Ecto neural progenitor cell (in vitro differentiated cells): Measurements from ENCODE around the gene FBN2.
"Not testable (repeated sequence)": the region's sequence is repeated elsewhere in the genome, so short reads cannot be mapped to it uniquely, and the experiment has no call there.

Experiments used
- DNase-seq: peaks from one replicate; pipeline ENCODE4 v3.0.0-alpha.2; 2018; ENCODE audit warnings: low spot score

FBN2 gene

DNA sequence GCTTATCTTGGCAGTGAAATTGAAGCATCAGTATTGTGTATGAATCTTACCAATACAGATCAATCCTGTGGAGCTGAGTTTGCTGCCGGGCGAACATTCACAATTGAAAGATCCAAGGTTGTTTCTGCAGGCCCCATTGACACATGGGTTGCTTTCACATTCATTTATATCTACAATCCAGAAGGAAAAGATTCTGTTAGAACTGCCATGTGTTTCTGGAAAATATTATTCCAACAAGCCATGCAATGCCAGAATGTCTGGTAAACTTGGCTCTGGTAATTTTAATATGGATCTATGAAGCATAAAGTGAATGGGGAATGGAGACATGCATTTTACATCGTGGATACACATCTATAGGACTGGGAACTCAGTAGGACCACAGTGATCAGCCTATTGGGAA, 180.8 kb downstream of the FBN2 start:
- no peak for DNase-seq

DNA sequence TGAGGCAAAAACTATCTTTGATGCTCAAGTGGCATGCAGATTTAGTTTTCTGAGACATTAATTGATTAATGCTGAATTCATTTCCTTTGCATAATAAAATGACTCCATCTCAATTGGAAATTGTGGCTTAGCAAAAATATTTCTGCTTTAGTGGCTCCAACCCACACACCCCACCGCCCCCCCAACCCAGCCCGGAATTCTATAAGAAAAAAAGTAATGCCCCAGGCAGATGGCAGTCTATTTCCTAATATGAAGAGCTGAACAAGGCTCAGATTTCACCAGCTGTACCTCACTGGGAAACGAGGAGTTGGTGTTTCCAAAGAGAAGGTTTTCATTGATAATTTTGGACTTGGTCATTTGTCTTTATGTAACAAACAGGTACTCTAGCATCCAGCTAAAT, 182.1 kb downstream of the FBN2 start:
- no peak for DNase-seq

DNA sequence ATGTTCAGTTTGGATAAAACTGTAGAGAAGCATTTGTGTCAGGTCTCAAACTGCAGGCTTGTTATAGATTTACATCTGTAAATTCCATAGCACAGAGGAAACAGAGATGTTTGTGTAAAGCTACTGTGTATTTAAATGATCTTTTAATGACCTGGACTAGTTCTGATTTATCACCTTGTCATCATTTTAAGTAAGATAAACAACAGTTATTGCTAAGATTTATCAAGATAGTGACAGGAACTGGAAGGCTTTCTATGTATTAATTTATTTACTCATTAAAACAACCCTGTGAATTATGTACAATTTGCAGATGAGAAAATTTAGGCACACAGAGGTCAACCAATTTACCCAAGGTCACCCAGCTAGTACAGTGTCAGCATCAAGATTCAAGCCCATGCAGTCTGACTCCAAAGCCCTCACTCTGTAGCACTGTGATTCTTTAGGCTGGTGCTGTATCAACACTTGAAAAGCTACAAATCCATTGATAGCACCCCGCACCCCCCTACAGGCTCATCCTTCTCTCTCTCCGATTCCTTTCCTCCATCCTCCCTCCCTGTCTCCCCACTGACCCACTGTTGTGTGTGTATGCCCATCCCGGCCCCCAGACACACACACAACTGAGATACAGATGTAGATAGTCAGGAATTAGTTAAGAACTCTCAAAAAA, 184.5 kb downstream of the FBN2 start:
- DNase-seq, result no peak

DNA sequence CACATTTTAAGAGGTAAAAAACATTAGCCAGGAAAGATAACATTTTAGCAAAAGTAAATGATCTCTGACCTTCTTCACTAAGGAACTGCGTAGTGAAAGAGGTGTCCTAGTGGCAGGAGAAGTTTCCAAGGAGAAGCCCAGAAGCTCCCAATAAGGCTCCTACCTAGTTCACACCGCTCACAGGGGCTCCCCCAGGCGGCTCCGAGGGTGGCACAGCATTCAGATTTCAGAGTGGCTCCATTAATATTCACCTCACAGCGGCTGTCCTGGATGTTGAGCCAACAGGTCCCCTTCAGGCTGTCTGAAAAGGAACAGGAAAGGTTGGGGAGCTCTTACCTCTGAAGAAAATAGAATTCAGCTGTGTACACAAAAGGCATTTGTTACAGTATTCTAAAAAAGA, 187.3 kb downstream of the FBN2 start:
- DNase-seq, result no peak

DNA sequence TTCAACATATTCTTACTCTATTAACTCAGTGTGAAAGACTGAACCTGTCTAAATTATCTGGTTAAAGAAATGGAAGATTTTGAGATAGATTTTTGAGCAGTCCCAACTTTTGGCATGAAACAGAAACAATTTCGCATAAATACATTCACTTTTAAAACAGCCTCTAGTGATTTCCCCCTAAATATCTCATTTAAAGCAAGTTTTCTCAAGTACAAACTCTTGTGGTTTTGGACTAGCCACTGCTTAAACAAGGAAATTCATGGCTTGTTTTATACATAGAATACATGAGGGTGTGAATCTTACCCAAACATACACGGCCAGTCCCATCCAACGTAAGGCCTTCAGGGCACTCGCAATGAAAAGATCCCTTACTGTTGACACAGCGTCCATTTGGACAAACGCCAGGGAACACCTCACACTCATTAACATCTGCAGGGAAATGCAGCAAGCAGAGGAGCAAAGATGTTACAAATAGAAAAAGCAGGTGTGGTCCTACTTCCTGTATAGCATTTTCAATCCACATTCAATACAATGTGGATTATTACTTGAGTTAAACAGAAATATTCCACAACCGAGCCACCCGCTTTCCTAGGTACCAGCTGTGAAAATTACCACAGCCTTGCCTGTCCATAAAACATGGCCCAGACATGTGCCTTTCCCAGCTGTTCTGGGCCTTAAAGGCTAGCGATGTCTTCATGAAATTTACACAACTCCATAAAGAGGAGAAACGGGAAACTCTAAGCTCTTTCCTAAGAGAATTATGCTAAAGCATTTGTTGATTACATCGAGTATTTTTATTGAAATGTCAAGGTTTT, 188.8 kb downstream of the FBN2 start:
- DNase-seq, result no peak

DNA sequence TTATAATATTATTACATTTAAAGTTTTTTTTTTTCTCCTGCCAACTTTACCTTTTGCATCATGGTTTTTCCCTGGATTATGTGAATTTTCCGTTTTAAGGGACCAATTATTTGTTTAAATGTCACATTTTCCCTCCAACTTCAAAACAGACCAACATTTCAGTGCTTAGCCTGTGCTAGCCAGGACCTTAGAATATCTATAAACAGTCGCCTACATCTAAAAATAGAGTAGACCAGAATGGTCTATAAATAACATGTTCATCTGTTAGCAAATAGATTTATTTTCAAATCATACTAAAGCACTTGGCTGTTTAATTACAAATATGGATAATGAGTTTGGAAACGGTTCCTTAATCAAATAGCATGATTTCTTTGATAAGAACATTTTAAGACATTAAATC, 192.0 kb downstream of the FBN2 start:
- DNase-seq, result no peak

DNA sequence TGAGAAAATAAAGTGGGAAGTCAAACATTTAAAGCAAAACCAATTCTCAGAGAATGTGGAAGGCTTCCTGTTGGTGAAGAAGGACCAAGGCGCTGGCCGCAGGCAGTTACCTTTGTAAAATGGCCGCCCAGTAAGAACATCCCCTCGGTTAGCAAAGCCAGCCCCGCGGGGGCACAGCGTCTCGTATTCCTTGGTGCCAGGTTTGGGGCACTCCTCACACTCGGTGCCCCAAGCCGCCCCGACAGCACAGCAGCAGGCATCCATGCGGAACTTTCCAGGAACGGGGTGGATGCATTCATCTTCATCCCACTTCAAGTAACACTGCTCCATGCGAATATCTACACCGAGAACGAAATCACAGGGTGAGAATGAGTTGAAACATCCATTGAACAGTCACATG, 192.8 kb downstream of the FBN2 start:
- DNase-seq, result no peak

DNA sequence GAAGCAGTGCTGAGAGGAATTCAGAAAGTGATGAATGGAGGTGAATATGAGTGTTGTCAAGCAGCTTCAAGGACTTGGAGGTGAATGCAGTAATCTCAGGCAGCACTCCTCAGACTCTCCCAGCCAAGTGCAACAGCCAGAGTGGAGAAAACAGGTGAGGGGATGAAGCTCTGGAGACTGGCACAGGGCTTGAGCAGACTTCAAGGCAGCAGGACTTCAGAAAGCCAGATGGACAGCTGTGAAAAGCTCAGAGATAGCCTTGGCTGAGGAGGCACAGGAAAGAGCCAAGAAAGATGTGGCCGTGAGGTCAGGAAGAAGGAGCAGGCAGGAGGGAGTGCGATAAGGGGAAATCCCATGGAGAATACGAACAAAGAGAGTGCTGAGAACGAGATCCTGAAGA, 194.9 kb downstream of the FBN2 start:
- no peak for DNase-seq

DNA sequence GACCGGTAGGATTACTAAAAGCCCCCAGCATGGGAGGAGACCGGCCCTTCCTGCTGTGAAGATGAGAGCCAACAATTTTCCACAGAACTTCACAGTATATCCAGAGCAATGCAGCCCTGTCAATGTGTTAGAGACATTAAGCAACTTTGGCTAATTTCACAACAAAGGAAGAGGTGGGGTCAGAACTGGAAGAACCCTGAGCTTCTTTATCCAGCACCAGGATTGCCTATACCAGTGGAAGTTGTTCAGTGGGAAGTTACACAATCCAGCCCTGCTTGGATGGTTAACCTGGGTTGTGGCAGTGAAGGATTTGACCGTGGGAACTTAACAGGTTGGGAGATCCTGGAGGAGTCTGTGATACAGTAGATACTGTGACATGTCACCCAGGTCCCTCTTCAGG, 197.0 kb downstream of the FBN2 start:
- no peak for DNase-seq

DNA sequence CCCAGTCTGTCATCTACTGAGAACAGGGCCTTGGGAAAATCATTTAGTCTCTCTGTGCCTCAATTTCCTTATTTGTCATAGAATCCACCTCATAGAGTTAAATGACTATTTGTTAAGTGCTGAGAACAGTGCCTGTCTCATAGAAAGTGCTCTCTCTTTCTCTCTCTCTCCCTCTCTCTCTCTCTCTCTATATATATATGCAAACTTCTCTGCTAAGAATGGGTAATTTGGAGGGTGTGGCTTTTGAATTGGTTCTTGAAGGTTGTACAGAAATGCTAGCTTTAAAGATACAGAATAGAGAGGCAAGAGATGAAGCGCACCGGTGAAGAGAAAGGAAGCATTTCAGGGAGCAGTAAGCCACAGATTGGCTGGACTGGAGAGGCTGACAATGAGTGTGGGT, 197.4 kb downstream of the FBN2 start:
- DNase-seq, result no peak

DNA sequence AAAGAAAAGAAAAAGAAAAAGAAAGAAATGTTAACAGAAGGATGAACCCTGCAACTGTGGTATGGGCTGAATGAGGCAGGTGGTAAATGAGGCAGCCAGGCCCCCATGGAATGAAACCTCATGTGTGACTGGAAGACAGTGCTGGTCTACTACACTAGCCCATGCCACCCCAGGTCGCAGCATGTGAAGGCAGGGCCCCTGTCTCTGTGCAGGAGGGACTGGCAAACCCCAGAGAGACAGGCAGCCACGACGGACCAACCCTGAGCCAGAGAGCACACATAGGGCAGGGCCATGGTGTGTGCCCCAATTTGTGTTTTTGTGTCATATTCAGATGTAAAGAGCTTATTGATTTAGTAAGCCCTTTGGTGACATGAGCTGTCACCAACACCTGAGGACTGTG, 198.5 kb downstream of the FBN2 start:
- no peak for DNase-seq

DNA sequence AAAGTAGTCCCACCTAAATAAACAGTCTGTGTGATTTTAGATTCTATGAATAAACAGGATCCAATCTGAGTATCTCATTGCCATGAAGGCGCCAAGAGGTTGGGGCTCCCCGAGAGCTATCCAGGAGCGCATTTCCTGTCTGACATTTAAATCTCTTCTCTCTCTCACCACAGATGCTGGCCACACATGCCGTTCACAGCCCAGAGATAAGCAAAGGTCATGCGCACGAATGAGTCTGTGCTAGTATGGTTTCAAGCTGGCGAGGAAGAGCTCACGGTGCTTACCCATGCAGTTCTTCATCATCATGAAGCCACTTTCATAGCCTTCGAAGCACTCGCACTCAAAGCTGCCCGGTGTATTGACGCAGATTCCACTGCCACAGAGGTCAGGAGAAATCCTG, 199.4 kb downstream of the FBN2 start:
- DNase-seq, result no peak

DNA sequence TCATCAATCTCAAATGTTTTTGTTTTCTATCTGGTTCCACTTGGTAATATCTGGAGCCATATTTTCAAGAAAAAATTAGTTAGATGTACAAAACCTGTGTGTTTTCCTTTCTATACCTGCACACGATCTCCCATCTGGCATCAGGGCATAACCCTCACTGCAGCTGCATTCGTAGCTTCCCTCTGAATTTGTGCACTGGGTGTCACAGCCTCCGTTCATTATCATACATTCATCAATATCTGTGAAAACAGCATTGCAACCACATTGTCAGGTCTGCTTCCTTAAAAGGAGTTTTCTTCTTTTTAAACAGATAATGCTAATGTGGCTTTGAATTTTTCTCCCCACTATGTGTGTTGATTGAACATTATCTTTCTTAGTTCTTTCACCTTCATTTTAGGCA, 202.7 kb downstream of the FBN2 start:
- DNase-seq, result no peak

DNA sequence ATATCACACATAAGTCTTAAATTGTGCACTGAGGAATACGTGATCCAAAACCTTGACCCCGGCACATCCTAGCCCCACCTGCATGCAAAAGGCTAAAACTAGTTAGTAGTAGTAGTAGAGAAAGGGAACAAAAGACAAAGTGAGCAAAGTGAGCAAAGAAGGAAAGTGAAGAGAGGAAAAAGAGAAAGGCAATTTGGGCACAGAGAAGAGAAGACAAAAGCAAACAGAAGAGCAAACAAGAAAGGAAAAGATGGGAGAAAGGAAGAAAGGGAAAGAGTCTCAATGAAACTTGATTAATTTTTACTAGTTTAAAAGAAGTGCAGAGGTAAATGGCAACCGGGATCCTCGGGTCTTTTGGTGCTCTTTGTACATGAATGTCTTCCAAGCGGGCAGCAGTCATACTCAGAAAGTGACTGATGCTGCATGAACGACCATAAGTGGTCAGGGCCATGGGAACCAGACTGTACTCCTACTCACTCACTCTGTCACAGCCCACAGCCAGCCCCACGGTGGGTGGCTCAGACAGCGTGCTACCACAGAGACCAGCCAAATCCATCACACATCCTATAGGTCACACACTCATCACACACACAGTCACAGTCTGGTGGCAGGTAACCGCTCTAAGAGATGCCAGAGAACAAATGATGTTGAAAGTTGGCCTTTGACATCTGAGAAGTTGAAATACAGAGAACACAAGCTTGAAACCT, 203.9 kb downstream of the FBN2 start:
- no peak for DNase-seq

DNA sequence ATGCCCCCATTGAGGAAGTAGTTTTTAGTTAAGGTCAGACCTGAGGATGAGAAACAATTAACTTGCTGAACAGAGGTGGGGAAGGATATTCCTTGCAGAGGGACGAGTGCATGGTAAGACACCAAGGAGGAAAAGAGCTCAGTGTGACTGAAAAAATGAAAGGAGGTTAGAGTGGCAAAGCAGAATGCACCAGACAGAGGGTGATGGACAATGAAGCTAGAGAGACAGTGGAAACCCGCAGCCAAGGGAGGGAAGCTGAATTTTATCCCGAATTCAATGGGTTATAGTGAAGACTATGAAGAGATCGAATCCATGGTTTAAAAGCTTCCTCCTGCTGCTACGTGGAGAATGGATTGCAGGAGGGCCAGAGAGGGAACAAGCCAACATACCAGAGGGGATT, 206.8 kb downstream of the FBN2 start:
- no peak for DNase-seq

DNA sequence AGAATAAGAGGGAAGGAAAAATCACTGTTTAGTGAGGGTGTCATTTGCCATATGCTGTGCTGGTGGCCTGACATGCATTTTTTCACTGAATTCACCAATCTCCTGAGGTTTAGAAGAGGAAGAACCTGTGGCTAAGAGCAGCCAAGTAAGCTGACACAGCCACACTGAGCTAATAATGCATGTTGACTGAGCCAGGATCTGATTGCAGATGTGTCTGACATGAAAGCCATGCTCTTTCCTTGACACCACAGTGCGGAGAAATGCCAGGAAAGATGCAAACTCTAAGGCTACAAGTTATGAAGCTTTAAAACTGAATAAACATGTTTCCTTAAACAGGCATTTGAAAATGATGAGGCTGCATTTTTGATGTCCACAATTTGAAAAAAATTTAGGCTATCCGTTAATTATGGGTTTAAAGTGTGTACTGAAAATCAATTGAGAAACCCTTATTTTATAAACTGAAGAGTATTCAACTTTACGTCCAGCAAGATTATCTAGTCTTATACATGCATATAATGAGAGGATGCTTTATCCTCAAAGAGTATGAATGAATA, 208.6 kb downstream of the FBN2 start:
- DNase-seq, result no peak

DNA sequence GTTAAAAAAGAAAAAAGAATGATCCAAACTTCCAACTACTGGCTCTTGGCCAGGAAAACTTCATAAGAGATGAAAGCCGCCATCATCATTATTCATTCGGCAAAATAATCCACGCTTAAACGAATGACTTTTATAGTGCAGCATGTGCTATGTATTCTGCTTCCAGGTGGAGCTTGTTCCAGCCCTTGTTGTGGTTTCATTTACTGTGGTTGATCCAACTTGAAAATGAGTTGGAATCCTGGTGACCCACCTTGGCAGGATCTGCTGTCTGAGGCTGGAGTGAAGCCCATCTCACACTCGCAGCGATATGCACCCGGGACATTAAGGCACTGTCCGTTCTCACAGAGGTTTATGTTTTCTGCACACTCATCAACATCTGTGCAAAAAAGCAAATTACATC, 209.6 kb downstream of the FBN2 start:
- no peak for DNase-seq

DNA sequence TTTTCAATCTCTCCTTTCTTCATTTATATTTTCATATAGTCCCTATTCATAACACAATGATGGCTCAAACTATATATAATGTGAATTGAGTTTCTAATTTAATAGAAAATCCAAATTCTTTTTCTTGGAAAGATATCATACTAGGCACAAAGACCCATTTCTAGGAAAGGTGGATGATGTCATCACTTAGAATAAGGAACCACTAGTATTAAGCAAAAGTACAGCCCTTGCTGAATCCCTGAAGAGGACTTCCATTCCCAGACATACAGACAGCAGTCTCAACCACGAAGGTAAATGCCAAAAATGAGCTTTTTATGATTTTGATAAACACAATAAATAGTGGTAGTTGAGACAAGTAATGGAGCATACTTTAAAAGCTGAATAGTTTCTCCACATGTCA, 210.0 kb downstream of the FBN2 start:
- no peak for DNase-seq

DNA sequence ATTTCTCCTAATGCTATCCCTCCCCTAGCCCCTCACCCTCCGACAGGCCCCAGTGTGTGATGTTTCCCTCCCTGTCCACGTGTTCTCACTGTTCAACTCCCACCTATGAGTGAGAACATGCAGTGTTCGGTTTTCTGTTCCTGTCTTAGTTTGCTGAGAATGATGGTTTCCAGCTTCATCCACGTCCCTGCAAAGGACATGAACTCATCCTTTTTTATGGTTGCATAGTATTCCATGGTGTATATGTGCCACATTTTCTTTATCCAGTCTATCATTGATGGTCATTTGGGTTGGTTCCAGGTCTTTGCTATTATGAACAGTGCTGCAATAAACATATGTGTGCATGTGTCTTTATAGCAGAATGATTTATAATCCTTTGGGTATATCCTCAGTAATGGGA, 216.6 kb downstream of the FBN2 start:
- not testable (repeated sequence) for DNase-seq

DNA sequence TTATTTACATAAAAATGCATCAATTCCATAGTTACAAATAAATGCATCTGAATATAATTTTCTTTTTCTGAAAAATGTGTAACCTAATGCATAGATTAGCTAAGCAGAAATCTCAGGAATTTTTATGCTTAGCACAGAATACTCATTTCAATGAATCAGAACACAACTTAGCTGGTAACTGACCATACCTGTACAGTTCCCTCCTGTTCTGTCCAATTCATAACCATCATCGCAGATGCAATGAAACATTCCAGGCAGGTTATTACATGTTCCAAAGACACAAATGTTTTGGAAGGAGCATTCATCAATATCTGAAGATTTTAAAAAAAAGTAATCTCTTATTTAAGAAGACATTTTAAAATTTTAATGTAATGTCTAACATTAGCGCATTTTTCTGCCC, 219.4 kb downstream of the FBN2 start:
- no peak for DNase-seq

DNA sequence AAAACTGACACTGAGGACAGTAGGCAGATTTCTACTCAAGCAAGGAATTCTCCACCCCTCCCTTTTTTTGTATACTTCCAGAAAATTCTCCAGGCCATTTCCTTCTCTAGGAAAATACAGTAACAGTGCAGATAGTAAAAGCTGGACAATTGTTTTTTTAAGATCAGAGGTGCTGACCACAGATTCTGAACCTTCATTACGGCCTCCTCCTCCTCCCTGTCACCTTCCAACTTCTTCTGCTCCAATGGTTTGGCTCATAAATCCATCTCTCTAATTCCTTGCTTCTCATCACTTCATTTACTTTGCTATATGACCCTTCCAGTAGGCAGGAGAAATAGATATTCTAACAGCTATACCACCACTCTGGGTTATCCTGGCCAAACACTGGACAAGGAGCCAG, 220.6 kb downstream of the FBN2 start:
- no peak for DNase-seq

DNA sequence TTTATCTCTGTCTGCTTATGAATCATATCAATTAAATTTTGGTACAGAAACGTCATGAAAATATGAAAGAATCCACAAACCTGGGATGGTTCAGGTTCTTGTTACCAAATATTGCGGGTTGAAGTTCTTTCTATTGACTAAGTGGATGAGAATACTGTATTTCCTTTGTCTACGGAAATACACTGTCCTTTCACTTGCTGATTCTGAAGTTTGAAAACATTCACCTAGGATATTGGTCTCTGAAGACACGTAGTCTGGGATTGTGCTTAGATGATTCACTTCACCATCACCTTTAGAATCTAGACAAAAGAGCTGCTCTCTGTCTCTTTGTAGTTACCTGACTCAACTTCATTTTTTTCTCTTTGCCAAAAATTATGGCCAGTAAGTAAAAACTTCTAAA, 222.4 kb downstream of the FBN2 start:
- DNase-seq, result no peak

DNA sequence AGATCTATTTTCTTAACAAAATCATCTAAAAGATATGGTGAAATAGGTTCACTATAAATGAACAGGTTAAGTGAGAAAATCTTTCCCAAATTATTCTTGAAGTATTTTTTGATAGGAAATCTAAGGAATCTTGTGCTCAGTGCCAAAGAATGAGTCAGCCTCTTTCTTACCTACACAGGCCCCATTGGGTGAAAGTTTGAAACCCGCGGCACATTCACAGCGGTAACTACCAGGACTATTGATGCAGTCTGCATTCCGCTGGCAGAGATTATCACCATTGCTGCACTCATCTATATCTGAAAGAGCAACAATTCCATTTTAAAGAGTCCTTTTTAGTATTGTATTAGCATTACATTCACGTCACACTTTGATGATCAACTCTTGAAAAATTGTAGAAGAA, 232.7 kb downstream of the FBN2 start:
- no peak for DNase-seq
